Frontal cortex (tissue), 4 donors: ENCODE measurements around the gene MOSPD3. TPM values are rescaled to one million over a fixed set of nuclear protein-coding genes. Genes with fewer than 3 reads are reported as not detected.

ENCODE experiments used
- DNase-seq, 2 donors: peaks; one replicate each; pipeline ENCODE4 v3.0.0; 2012; ENCODE audit warnings: low spot score in 2 of 2
- FAIRE-seq: peaks from 2 replicates; lab custom pipeline; 2012; peaks lifted over from hg19 to GRCh38; lab: Jason Lieb, UNC
- total RNA-seq: library from RNA; depleted of rRNA; stranded (reverse); fragments of >200 nt; gene quantifications from one replicate; pipeline ENCODE4 v1.2.3, GENCODE V29; 2014
- donor health status: control.
- donor health status: control.
- donor health status: control.

The MOSPD3 gene
- total RNA-seq, 1 donor from 2014 or later = 9.0 TPM

GRCh38 chr7:100574362-100575205 lies 37.8 kb upstream of the MOSPD3 start:
- DNase-seq (no peak), FAIRE-seq (no peak)

- FAIRE-seq = no peak
Measured at GRCh38 chr7:100575206-100575631, 37.1 kb upstream of the MOSPD3 start.

GRCh38 chr7:100575746-100576383 lies 36.5 kb upstream of the MOSPD3 start:
- no peak for DNase-seq
- FAIRE-seq = no peak

More at GRCh38 chr7:100575206-100575631, 37.1 kb upstream of the MOSPD3 start:
- DNase-seq = no peak

- DNase-seq (no peak), FAIRE-seq (no peak)
Measured at GRCh38 chr7:100576384-100576993, 35.9 kb upstream of the MOSPD3 start.

GRCh38 chr7:100577103-100577502 lies 35.2 kb upstream of the MOSPD3 start:
- no peak for FAIRE-seq

GRCh38 chr7:100577507-100577906 lies 34.8 kb upstream of the MOSPD3 start:
- DNase-seq (no peak), FAIRE-seq (no peak)

More at GRCh38 chr7:100577103-100577502, 35.2 kb upstream of the MOSPD3 start:
- DNase-seq = no peak

- FAIRE-seq = no peak
- no peak for DNase-seq
Measured at GRCh38 chr7:100578246-100579183, 33.8 kb upstream of the MOSPD3 start.

GRCh38 chr7:100580466-100581283 lies 31.7 kb upstream of the MOSPD3 start:
- FAIRE-seq (no peak), DNase-seq (no peak)

- FAIRE-seq (no peak), DNase-seq (no peak)
Measured at GRCh38 chr7:100582041-100582579, 30.2 kb upstream of the MOSPD3 start.

- no peak for FAIRE-seq
- no peak for DNase-seq
Measured at GRCh38 chr7:100582650-100583049, 29.7 kb upstream of the MOSPD3 start.

GRCh38 chr7:100583132-100584053 lies 28.9 kb upstream of the MOSPD3 start:
- no peak for FAIRE-seq
- peak in 1 of 2 donors; percentile 51 for DNase-seq

GRCh38 chr7:100584054-100584682 lies 28.2 kb upstream of the MOSPD3 start:
- FAIRE-seq (no peak), DNase-seq (peak in 1 of 2 donors; percentile 33)

GRCh38 chr7:100584683-100585510 lies 27.4 kb upstream of the MOSPD3 start:
- peak in 1 of 2 donors; percentile 39 for DNase-seq
- FAIRE-seq = no peak

- DNase-seq (peak; percentile 75 to 100), FAIRE-seq (no peak)
Measured at GRCh38 chr7:100585511-100586265, 26.7 kb upstream of the MOSPD3 start, which contains the start of gene LRCH4. Gene LRCH4, minus strand, starts transcription at chr7:100586129. Its CDS starts 29 bp downstream, at chr7:100586100.
